SK-N-SH treated with all-trans-retinoic acid at 6 μM for 48 hours (cell line): Measurements from ENCODE around the gene SUPT3H.

ENCODE experiments used
- ATAC-seq: fragments of 200-7000 bp; cut with Tn5 transposase; 3 replicates; pipeline ENCODE4 v1.9.1; 2020; ENCODE audit warnings: mild to moderate bottlenecking, moderate library complexity
- ARNTL ChIP-seq: fragments of 450-650 bp; formaldehyde crosslinking; IDR thresholded peaks from 2 replicates; pipeline ENCODE4 v1.5.0; 2020; ENCODE audit warnings: low read depth, mild to moderate bottlenecking, moderate library complexity, borderline replicate concordance
- BACH2 ChIP-seq: fragments of 250-450 bp; sonication (Bioruptor Pico); IDR thresholded peaks from 2 replicates; pipeline ENCODE4 v1.9.0; 2021; ENCODE audit warnings: mild to moderate bottlenecking, borderline replicate concordance
- CSDC2 ChIP-seq: fragments of 250-450 bp; sonication (Bioruptor Pico); IDR thresholded peaks from 2 replicates; pipeline ENCODE4 v1.5.0; 2020; ENCODE audit warnings: mild to moderate bottlenecking, moderate library complexity
- ESRRG ChIP-seq: fragments of 250-450 bp; sonication (Bioruptor Pico); IDR thresholded peaks from 2 replicates; pipeline ENCODE4 v1.6.1; 2021; ENCODE audit warnings: mild to moderate bottlenecking
- GLIS3 ChIP-seq: fragments of 250-450 bp; sonication (Bioruptor Pico); IDR thresholded peaks from 2 replicates; pipeline ENCODE4 v1.5.0; 2020; ENCODE audit warnings: mild to moderate bottlenecking, moderate library complexity
- ISL1 ChIP-seq: fragments of 250-450 bp; sonication (Bioruptor Pico); IDR thresholded peaks from 2 replicates; pipeline ENCODE4 v2.1.2; 2022; ENCODE audit warnings: mild to moderate bottlenecking, moderate library complexity
- PPARA ChIP-seq: fragments of 250-450 bp; sonication (Bioruptor Pico); IDR thresholded peaks from 2 replicates; pipeline ENCODE4 v1.5.0; 2020; ENCODE audit warnings: mild to moderate bottlenecking, borderline replicate concordance
- RARB ChIP-seq: fragments of 250-450 bp; sonication (Bioruptor Pico); IDR thresholded peaks from 2 replicates; pipeline ENCODE4 v1.8.0; 2021; ENCODE audit warnings: mild to moderate bottlenecking, moderate library complexity
- SNAI2 ChIP-seq: fragments of 250-450 bp; sonication (Bioruptor Pico); IDR thresholded peaks from 2 replicates; pipeline ENCODE4 v1.5.0; 2020; ENCODE audit warnings: mild to moderate bottlenecking, moderate library complexity
- ZC3H10 ChIP-seq: fragments of 250-450 bp; sonication (Bioruptor Pico); IDR thresholded peaks from 2 replicates; pipeline ENCODE4 v1.5.1; 2021; ENCODE audit warnings: mild to moderate bottlenecking, moderate library complexity
- ZFP3 ChIP-seq: fragments of 250-450 bp; sonication (Bioruptor Pico); IDR thresholded peaks from 2 replicates; pipeline ENCODE4 v1.5.0; 2020; ENCODE audit warnings: mild to moderate bottlenecking, moderate library complexity
- ZFP30 ChIP-seq: fragments of 450-650 bp; formaldehyde crosslinking; IDR thresholded peaks from 2 replicates; pipeline ENCODE4 v1.5.0; 2022; ENCODE audit warnings: mild to moderate bottlenecking, moderate library complexity
- ZNF70 ChIP-seq: fragments of 450-650 bp; formaldehyde crosslinking; IDR thresholded peaks from 2 replicates; pipeline ENCODE4 v1.5.0; 2020; ENCODE audit warnings: mild to moderate bottlenecking, moderate library complexity
- ZNF8 ChIP-seq: fragments of 450-650 bp; formaldehyde crosslinking; IDR thresholded peaks from 2 replicates; pipeline ENCODE4 v1.5.0; 2020; ENCODE audit warnings: mild to moderate bottlenecking, moderate library complexity
- TF ChIP-seq, protein P1 (sequence below): fragments of 250-450 bp; sonication (Bioruptor Pico); IDR thresholded peaks from 2 replicates; pipeline ENCODE4 v1.5.1; 2021; ENCODE audit warnings: mild to moderate bottlenecking, moderate library complexity
- TF ChIP-seq, protein P2 (sequence below): fragments of 250-450 bp; sonication (Bioruptor Pico); IDR thresholded peaks from 2 replicates; pipeline ENCODE4 v1.5.1; 2020; ENCODE audit warnings: low read depth, mild to moderate bottlenecking, moderate library complexity
- TF ChIP-seq, protein P3 (sequence below): fragments of 250-450 bp; sonication (Bioruptor Pico); IDR thresholded peaks from 2 replicates; pipeline ENCODE4 v1.8.0; 2021; ENCODE audit warnings: low read depth, mild to moderate bottlenecking, moderate library complexity, borderline replicate concordance
- TF ChIP-seq, protein P4 (sequence below): fragments of 250-450 bp; sonication (Bioruptor Pico); IDR thresholded peaks from 2 replicates; pipeline ENCODE4 v1.8.0; 2020; ENCODE audit warnings: mild to moderate bottlenecking, moderate library complexity, borderline replicate concordance

Gene SUPT3H

DNA sequence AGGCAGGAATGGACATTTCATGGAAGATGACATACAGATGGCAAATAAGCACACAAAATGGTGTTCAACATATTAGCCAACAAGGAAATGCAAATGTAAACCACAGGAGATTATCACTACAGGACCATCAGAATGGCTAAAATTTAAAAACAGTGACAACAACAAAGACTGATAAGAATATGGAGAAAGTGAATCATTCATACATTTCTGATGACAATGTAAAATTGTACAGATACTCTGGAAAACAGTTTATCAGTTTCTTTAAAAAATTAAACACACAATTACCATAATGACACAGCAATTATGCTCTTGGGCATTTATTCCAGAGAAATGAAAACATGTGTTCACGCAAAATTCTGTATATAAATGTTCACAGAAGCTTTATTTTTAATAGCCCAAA, 155.4 kb downstream of the SUPT3H start:
- no peak for TF ChIP-seq RARB (CRISPR knock-in tag)
- no peak for TF ChIP-seq GLIS3 (CRISPR knock-in tag)
- no peak for TF ChIP-seq SNAI2
- TF ChIP-seq, protein P1, sequence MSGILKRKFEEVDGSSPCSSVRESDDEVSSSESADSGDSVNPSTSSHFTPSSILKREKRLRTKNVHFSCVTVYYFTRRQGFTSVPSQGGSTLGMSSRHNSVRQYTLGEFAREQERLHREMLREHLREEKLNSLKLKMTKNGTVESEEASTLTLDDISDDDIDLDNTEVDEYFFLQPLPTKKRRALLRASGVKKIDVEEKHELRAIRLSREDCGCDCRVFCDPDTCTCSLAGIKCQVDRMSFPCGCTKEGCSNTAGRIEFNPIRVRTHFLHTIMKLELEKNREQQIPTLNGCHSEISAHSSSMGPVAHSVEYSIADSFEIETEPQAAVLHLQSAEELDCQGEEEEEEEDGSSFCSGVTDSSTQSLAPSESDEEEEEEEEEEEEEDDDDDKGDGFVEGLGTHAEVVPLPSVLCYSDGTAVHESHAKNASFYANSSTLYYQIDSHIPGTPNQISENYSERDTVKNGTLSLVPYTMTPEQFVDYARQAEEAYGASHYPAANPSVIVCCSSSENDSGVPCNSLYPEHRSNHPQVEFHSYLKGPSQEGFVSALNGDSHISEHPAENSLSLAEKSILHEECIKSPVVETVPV: no peak
- TF ChIP-seq, protein P2, sequence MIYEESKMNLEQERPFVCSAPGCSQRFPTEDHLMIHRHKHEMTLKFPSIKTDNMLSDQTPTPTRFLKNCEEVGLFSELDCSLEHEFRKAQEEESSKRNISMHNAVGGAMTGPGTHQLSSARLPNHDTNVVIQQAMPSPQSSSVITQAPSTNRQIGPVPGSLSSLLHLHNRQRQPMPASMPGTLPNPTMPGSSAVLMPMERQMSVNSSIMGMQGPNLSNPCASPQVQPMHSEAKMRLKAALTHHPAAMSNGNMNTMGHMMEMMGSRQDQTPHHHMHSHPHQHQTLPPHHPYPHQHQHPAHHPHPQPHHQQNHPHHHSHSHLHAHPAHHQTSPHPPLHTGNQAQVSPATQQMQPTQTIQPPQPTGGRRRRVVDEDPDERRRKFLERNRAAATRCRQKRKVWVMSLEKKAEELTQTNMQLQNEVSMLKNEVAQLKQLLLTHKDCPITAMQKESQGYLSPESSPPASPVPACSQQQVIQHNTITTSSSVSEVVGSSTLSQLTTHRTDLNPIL (CRISPR knock-in tag): no peak
- TF ChIP-seq CSDC2: no peak
- TF ChIP-seq ZNF8: no peak
- no peak for TF ChIP-seq PPARA (CRISPR knock-in tag)
- no peak for TF ChIP-seq ZNF70 (CRISPR knock-in tag)
- TF ChIP-seq BACH2 (CRISPR knock-in tag): no peak
- no peak for TF ChIP-seq ESRRG (CRISPR knock-in tag)
- TF ChIP-seq ARNTL: no peak
- no peak for TF ChIP-seq ZFP3 (CRISPR knock-in tag)
- TF ChIP-seq, all 23 proteins: peak for 0
- no peak for ATAC-seq

DNA sequence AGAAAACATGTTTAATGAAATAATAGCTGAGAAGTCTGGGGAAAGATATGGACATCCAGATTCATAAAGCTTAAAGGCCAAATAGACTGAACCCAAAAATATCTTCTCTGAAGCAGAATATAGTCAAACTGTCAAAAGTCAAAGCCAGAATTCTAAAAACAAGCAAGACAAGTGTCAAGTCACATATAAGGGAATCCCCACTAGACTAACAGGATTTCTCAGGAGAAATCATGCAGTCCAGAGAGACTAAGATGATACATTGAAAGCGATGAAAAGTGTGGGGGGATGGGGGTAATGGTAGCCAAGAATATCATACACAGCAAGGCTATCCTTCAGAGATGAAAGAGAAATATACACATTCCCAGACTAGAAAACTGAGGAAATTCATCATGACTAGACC, 162.0 kb downstream of the SUPT3H start:
- no peak for ATAC-seq

DNA sequence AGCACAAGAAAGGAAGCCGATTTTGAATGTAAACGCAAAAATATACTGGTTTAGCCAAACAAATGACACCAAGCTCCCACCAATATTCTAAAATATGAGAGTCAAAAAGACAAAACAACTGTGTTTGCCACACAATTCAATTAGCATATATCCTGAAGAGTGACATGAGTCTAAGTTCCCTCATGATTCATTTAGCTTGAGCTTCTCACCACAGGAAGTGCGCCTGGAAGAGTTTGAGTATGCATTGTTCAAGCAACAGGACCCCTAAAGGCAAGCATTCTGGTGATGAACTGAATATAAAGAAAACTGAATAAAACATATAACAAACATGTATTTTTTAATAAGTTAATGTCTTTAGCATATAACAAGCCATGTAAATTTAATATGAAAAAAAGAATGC, 164.8 kb downstream of the SUPT3H start:
- no peak for TF ChIP-seq ZNF70 (CRISPR knock-in tag)
- TF ChIP-seq ZC3H10 (CRISPR knock-in tag): no peak
- TF ChIP-seq ZNF8: no peak
- no peak for TF ChIP-seq ISL1 (CRISPR knock-in tag)
- no peak for TF ChIP-seq ESRRG (CRISPR knock-in tag)
- TF ChIP-seq CSDC2: no peak
- no peak for TF ChIP-seq ARNTL
- no peak for TF ChIP-seq PPARA (CRISPR knock-in tag)
- TF ChIP-seq, protein P3, sequence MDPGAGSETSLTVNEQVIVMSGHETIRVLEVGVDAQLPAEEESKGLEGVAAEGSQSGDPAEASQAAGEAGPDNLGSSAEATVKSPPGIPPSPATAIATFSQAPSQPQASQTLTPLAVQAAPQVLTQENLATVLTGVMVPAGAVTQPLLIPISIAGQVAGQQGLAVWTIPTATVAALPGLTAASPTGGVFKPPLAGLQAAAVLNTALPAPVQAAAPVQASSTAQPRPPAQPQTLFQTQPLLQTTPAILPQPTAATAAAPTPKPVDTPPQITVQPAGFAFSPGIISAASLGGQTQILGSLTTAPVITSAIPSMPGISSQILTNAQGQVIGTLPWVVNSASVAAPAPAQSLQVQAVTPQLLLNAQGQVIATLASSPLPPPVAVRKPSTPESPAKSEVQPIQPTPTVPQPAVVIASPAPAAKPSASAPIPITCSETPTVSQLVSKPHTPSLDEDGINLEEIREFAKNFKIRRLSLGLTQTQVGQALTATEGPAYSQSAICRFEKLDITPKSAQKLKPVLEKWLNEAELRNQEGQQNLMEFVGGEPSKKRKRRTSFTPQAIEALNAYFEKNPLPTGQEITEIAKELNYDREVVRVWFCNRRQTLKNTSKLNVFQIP (CRISPR knock-in tag): no peak
- TF ChIP-seq, protein P1: no peak
- no peak for ATAC-seq

More for the DNA sequence above, 162.0 kb downstream of the SUPT3H start:
- TF ChIP-seq RARB (CRISPR knock-in tag): no peak
- no peak for TF ChIP-seq GLIS3 (CRISPR knock-in tag)
- TF ChIP-seq ARNTL: no peak
- TF ChIP-seq, protein P4, sequence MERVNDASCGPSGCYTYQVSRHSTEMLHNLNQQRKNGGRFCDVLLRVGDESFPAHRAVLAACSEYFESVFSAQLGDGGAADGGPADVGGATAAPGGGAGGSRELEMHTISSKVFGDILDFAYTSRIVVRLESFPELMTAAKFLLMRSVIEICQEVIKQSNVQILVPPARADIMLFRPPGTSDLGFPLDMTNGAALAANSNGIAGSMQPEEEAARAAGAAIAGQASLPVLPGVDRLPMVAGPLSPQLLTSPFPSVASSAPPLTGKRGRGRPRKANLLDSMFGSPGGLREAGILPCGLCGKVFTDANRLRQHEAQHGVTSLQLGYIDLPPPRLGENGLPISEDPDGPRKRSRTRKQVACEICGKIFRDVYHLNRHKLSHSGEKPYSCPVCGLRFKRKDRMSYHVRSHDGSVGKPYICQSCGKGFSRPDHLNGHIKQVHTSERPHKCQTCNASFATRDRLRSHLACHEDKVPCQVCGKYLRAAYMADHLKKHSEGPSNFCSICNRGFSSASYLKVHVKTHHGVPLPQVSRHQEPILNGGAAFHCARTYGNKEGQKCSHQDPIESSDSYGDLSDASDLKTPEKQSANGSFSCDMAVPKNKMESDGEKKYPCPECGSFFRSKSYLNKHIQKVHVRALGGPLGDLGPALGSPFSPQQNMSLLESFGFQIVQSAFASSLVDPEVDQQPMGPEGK (CRISPR knock-in tag): no peak
- TF ChIP-seq ZFP30: no peak
- no peak for TF ChIP-seq ZNF8
- TF ChIP-seq, protein P3 (CRISPR knock-in tag): no peak
- TF ChIP-seq ZFP3 (CRISPR knock-in tag): no peak

DNA sequence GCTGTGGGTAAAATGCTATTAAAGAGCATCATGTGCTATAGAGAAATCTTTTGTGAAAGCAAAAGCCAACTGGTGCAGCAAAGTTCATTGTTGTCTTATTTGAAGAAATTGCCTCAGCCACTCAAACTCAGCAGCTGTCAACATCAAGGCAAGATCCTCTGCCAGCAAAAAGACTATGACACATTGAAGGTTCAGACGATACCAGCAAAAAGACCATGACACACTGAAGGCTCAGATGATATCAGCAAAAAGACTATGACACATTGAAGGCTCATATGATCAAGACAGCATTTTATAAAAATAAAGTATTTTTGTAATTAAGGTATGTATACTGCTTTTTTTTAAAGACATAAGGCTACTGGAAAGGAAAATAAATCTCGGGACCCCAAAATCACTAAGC, 168.0 kb downstream of the SUPT3H start:
- TF ChIP-seq, protein P2 (CRISPR knock-in tag): no peak
- no peak for TF ChIP-seq ARNTL
- no peak for ATAC-seq
